HepG2 (cell line): Measurements from ENCODE around the gene IQCC. TPM values are rescaled to one million over a fixed set of nuclear protein-coding genes. Genes with fewer than 3 reads are reported as not detected.

Experiments
- AGO2 ChIP-seq: fragments of 200-400 bp; formaldehyde crosslinking; optimal IDR thresholded peaks from 2 replicates; pipeline ENCODE3; 2017; ENCODE audit warnings: mild to moderate bottlenecking, low read depth, low read length, moderate library complexity
- ARID2 ChIP-seq: sonication (generic); formaldehyde crosslinking; IDR thresholded peaks from 2 replicates; pipeline ENCODE4 v1.8.1; 2022; ENCODE audit warnings: mild to moderate bottlenecking, missing genetic modification reagents, borderline replicate concordance
- ATF2 ChIP-seq: sonication (generic); formaldehyde crosslinking; IDR thresholded peaks from 2 replicates; pipeline ENCODE4 v1.4.0; 2020; ENCODE audit warnings: missing genetic modification reagents
- DMTF1 ChIP-seq: sonication (generic); formaldehyde crosslinking; IDR thresholded peaks from 2 replicates; pipeline ENCODE4 v1.4.0; 2020; ENCODE audit warnings: mild to moderate bottlenecking, missing genetic modification reagents
- HOXD1 ChIP-seq: sonication (generic); formaldehyde crosslinking; IDR thresholded peaks from 2 replicates; pipeline ENCODE4 v1.5.0; 2020; ENCODE audit warnings: missing genetic modification reagents
- ISL2 ChIP-seq: sonication (generic); formaldehyde crosslinking; IDR thresholded peaks from 2 replicates; pipeline ENCODE4 v1.5.0; 2020; ENCODE audit warnings: missing genetic modification reagents
- KDM3A ChIP-seq: IDR thresholded peaks from 2 replicates; pipeline ENCODE4 v1.6.1; 2018; ENCODE audit warnings: low read depth, missing compliant biosample characterization
- NCOA5 ChIP-seq: sonication (generic); formaldehyde crosslinking; IDR thresholded peaks from 2 replicates; pipeline ENCODE4 v1.4.0; 2020; ENCODE audit warnings: missing genetic modification reagents
- PLSCR1 ChIP-seq: sonication (generic); formaldehyde crosslinking; IDR thresholded peaks from 2 replicates; pipeline ENCODE4 v1.5.0; 2020; ENCODE audit warnings: missing genetic modification reagents, mild to moderate bottlenecking, borderline replicate concordance
- SP4 ChIP-seq: sonication (generic); formaldehyde crosslinking; IDR thresholded peaks from 2 replicates; pipeline ENCODE4 v1.8.1; 2023; ENCODE audit warnings: mild to moderate bottlenecking, missing genetic modification reagents
- ZBTB25 ChIP-seq: IDR thresholded peaks from 2 replicates; pipeline ENCODE4 v1.6.1; 2018; ENCODE audit warnings: missing genetic modification reagents
- ZEB1 ChIP-seq: IDR thresholded peaks from 2 replicates; pipeline ENCODE4 v1.6.1; 2012; ENCODE audit warnings: mild to moderate bottlenecking, low read depth, inconsistent platforms; ENCODE audit not compliant: insufficient replicate concordance
- ZFP36 ChIP-seq: fragments of 150-350 bp; IDR thresholded peaks from 2 replicates; pipeline ENCODE4 v1.6.1; 2018; ENCODE audit warnings: borderline replicate concordance, low read length, low read depth; ENCODE audit not compliant: partially characterized antibody
- ZNF33B ChIP-seq: sonication (generic); formaldehyde crosslinking; IDR thresholded peaks from 2 replicates; pipeline ENCODE4 v1.5.1; 2020; ENCODE audit warnings: mild to moderate bottlenecking, missing genetic modification reagents
- ZNF552 ChIP-seq: sonication (generic); formaldehyde crosslinking; IDR thresholded peaks from 2 replicates; pipeline ENCODE4 v1.9.0; 2022; ENCODE audit warnings: missing genetic modification reagents, mild to moderate bottlenecking, borderline replicate concordance
- ZNF652 ChIP-seq: IDR thresholded peaks from 2 replicates; pipeline ENCODE4 v1.6.1; 2016; ENCODE audit warnings: low read depth, borderline replicate concordance
- ZSCAN31 ChIP-seq: sonication (generic); formaldehyde crosslinking; IDR thresholded peaks from 2 replicates; pipeline ENCODE4 v1.5.0; 2020; ENCODE audit warnings: low read depth, mild to moderate bottlenecking, missing genetic modification reagents
- ZUFSP ChIP-seq: sonication (generic); formaldehyde crosslinking; IDR thresholded peaks from 2 replicates; pipeline ENCODE4 v1.9.0; 2021; ENCODE audit warnings: missing genetic modification reagents, mild to moderate bottlenecking, borderline replicate concordance
- ZXDC ChIP-seq: sonication (generic); formaldehyde crosslinking; IDR thresholded peaks from 2 replicates; pipeline ENCODE4 v1.5.0; 2020; ENCODE audit warnings: mild to moderate bottlenecking, missing genetic modification reagents
- polyA plus RNA-seq, 8 experiments: library from polyadenylated mRNA; depleted of rRNA in 3 of 8; stranded (reverse) in 7 of 8; unstranded in 1 of 8; fragments of >200 nt; fragmentation: Illumina TruSeq in 4 of 8; extraction: Trizol in 4 of 8; gene quantifications; 2 replicates each; pipeline versions ENCODE4 v1.2.1 to v1.2.3, GENCODE V29; 2011 to 2016; ENCODE audit warnings: low read depth in 4 of 8, missing spikeins in 1 of 8, mixed read lengths in 1 of 8; ENCODE audit not compliant: insufficient read depth in 1 of 8
- total RNA-seq, 5 experiments: library from RNA; depleted of rRNA; stranded (reverse); fragments of >200 nt; fragmentation: Illumina TruSeq; extraction: Trizol; gene quantifications; 2 replicates each; pipeline ENCODE4 v1.2.3, GENCODE V29; 2016; ENCODE audit warnings: low read depth in 1 of 5

The IQCC gene
- total and polyA plus RNA-seq, 2 of the 13 experiments (the other 11 are each of a cell fraction or from before 2014, with no cell fraction given) = 1.7 to 3.0 TPM

- TF ChIP-seq ZNF33B (CRISPR knock-in tag) (no peak), HOXD1 (no peak), SP4 (CRISPR knock-in tag) (no peak), KDM3A (CRISPR knock-in tag) (no peak), ZBTB25 (CRISPR knock-in tag) (peak; percentile 71; the same call in 1 of the 2 replicates), ZEB1 (no peak), ZXDC (CRISPR knock-in tag) (no peak), ZNF552 (no peak), PLSCR1 (CRISPR knock-in tag) (no peak), AGO2 (no peak), DMTF1 (no peak), ATF2 (0 out of 2 replicates have a peak, but pooled peaks have one; percentile 63), ZNF652 (no peak), NCOA5 (CRISPR knock-in tag) (no peak), ZUFSP (CRISPR knock-in tag) (no peak), ZSCAN31 (CRISPR knock-in tag) (no peak), ISL2 (peak; percentile 35; the same call in 1 of the 2 replicates), ZFP36 (no peak), ARID2 (no peak)
Observed at GRCh38 chr1:32178380-32179192, 26.9 kb upstream of the IQCC start (continued).
